Measurements from ENCODE around the gene HPSE.
"Not testable (repeated sequence)": the region's sequence is repeated elsewhere in the genome, so short reads cannot be mapped to it uniquely, and the experiment has no call there.

GRCh38 chr4:83273926-83274325 is 60.7 kb downstream of the HPSE start:
- TF ChIP-seq CTCF, EP300 (IDR thresholded peaks at IDR 0.05): not testable (repeated sequence)

All from tibial nerve (tissue), 4 donors.